Activated CD4-positive, alpha-beta memory T cell treated with anti-CD3 and anti-CD28 coated beads, Interleukin-2, amount 10 ng/mL, durations not matched to agents 7 days and 5 days (primary cell): ENCODE results near the gene LTA. TPM values are rescaled to one million over a fixed set of nuclear protein-coding genes. Genes with fewer than 3 reads are reported as not detected.
A peak's percentile ranks its signal among the peaks of the same experiment; 100 is the strongest.

Experiments used
- CTCF ChIA-PET: fragments of 350-600 bp; sonication (Branson Sonifier 250); formaldehyde crosslinking; loops from one replicate; lab custom pipeline; 2021; ENCODE audit warnings: antibody characterized with exemption, inconsistent platforms; lab: Charles Lee
- POLR2A ChIA-PET: fragments of 350-600 bp; sonication (Branson Sonifier 250); formaldehyde crosslinking; loops from one replicate; lab custom pipeline; 2021; ENCODE audit warnings: antibody characterized with exemption; lab: Charles Lee
- DNase-seq: peaks from one replicate; pipeline ENCODE4 v3.0.0-alpha.2; 2020
- H3K27ac Mint-ChIP-seq: one replicate; pipeline ENCODE4 v1.8.0; 2021; ENCODE audit warnings: mild to moderate bottlenecking, mixed read lengths
- H3K27me3 Mint-ChIP-seq: one replicate; pipeline ENCODE4 v1.8.0; 2021; ENCODE audit warnings: mixed read lengths
- H3K36me3 Mint-ChIP-seq: one replicate; pipeline ENCODE4 v1.8.0; 2021; ENCODE audit warnings: low read depth, mixed read lengths
- H3K4me1 Mint-ChIP-seq: one replicate; pipeline ENCODE4 v1.8.0; 2021; ENCODE audit warnings: mixed read lengths
- H3K4me3 Mint-ChIP-seq: one replicate; pipeline ENCODE4 v1.8.0; 2021; ENCODE audit warnings: mild to moderate bottlenecking, mixed read lengths
- H3K9me3 Mint-ChIP-seq: one replicate; pipeline ENCODE4 v1.8.0; 2021; ENCODE audit warnings: mixed read lengths
- total RNA-seq, 2 experiments: library from RNA; stranded (reverse); gene quantifications; one replicate each; pipeline ENCODE4 v1.2.3, GENCODE V29; 2021

Gene LTA
- total RNA-seq = 10 to 100 TPM; 37.2 to 38.4 TPM

GRCh38 chr6:31572041-31572911, at the start of gene LTA:
Gene LTA, plus strand, starts transcription at chr6:31572289. Its CDS starts 454 bp downstream, at chr6:31572743.
- Mint-ChIP-seq H3K36me3 (peaks cover 32% of the 10 kb centered on the region), H3K4me3 (peak within 1 kb of the TSS; percentile 94), H3K27me3 (peaks cover 22% of the 10 kb centered on the region), H3K4me1 (peaks cover 87% of the 10 kb centered on the region), H3K9me3 (no peaks in the 10 kb centered on the region), H3K27ac (peak within 1 kb of the TSS; percentile 96)
- ChIA-PET POLR2A (interaction anchor here (1.1 to 36.9 kb wide), 8 partner anchors 0 to 165 kb away, joined by 3 to 1578 read pairs (median 108); partner anchors contain the start of genes ATP6V1G2, CLIC1, DDX39B and LST1), CTCF (interaction anchor here (5.1 to 18.7 kb wide), 5 partner anchors 10 to 26 kb away, joined by 53 to 640 read pairs (median 70); partner anchors contain the start of genes ATP6V1G2, DDX39B, LST1 and LTB)
- peak; percentile 79 for DNase-seq

GRCh38 chr6:31525553-31525931, 46.5 kb upstream of the LTA start:
- H3K36me3 Mint-ChIP-seq = peaks cover 11% of the 10 kb centered on the region
- POLR2A ChIA-PET = interaction anchor here (1.1 to 1.4 kb wide), 2 partner anchors 8 to 16 kb away, joined by 3 to 4 read pairs; partner anchors contain the start of gene DDX39B
- peaks cover 8% of the 10 kb centered on the region for H3K27me3 Mint-ChIP-seq
- no peak overlapping the region for H3K27ac Mint-ChIP-seq
- CTCF ChIA-PET = interaction anchor here (1.0 kb wide), 1 partner anchor 73 kb away, joined by 4 read pairs; no protein-coding TSS in a partner anchor
- H3K4me3 Mint-ChIP-seq = no peak overlapping the region
- H3K9me3 Mint-ChIP-seq = no peaks in the 10 kb centered on the region
- DNase-seq = no peak
- peaks cover 6% of the 10 kb centered on the region for H3K4me1 Mint-ChIP-seq

GRCh38 chr6:31525932-31526591, 46.0 kb upstream of the LTA start:
- H3K27ac Mint-ChIP-seq = no peak overlapping the region

GRCh38 chr6:31528307-31528777, 43.7 kb upstream of the LTA start:
- H3K9me3 Mint-ChIP-seq = no peaks in the 10 kb centered on the region
- no peaks in the 10 kb centered on the region for H3K27me3 Mint-ChIP-seq
- peaks cover 13% of the 10 kb centered on the region for H3K4me1 Mint-ChIP-seq
- CTCF ChIA-PET = interaction anchor here (0.6 to 3.1 kb wide), 3 partner anchors 10 to 336 kb away, joined by 3 to 10 read pairs (median 3); no protein-coding TSS in a partner anchor
- peaks cover 35% of the 10 kb centered on the region for H3K36me3 Mint-ChIP-seq
- no peak overlapping the region for H3K4me3 Mint-ChIP-seq
- POLR2A ChIA-PET = interaction anchor here (1.4 to 2.9 kb wide), 3 partner anchors 10 to 34 kb away, joined by 4 to 12 read pairs (median 7); partner anchors contain the start of gene DDX39B
- no peak for DNase-seq
- no peak overlapping the region for H3K27ac Mint-ChIP-seq

More at GRCh38 chr6:31525932-31526591, 46.0 kb upstream of the LTA start:
- Mint-ChIP-seq H3K4me1 (peaks cover 6% of the 10 kb centered on the region), H3K4me3 (no peak overlapping the region), H3K9me3 (no peaks in the 10 kb centered on the region), H3K36me3 (peaks cover 16% of the 10 kb centered on the region), H3K27me3 (peaks cover 4% of the 10 kb centered on the region)
- DNase-seq = no peak
- POLR2A ChIA-PET = interaction anchor here (1.1 to 1.4 kb wide), 2 partner anchors 8 to 15 kb away, joined by 3 to 4 read pairs; partner anchors contain the start of gene DDX39B
- CTCF ChIA-PET = interaction anchor here (1.0 kb wide), 1 partner anchor 72 kb away, joined by 4 read pairs; no protein-coding TSS in a partner anchor

- ChIA-PET CTCF (interaction anchor here (3.1 kb wide), 1 partner anchor 69 kb away, joined by 10 read pairs; no protein-coding TSS in a partner anchor), POLR2A (interaction anchor here (1.0 to 2.9 kb wide), 4 partner anchors 10 to 34 kb away, joined by 4 to 12 read pairs (median 6); partner anchors contain the start of genes DDX39B and MICB)
- Mint-ChIP-seq H3K4me1 (peaks cover 16% of the 10 kb centered on the region), H3K4me3 (no peak within 1 kb of the TSS), H3K9me3 (no peaks in the 10 kb centered on the region), H3K36me3 (peaks cover 40% of the 10 kb centered on the region), H3K27me3 (no peaks in the 10 kb centered on the region), H3K27ac (no peak within 1 kb of the TSS)
- DNase-seq = no peak
Observed at GRCh38 chr6:31528821-31529328, 43.2 kb upstream of the LTA start, which contains the start of gene MCCD1. Gene MCCD1, plus strand, starts transcription at chr6:31528962. Its CDS starts 53 bp downstream, at chr6:31529015.

- no peaks in the 10 kb centered on the region for H3K27me3 Mint-ChIP-seq
- H3K4me3 Mint-ChIP-seq = no peak overlapping the region
- H3K36me3 Mint-ChIP-seq = peaks cover 46% of the 10 kb centered on the region
- DNase-seq = no peak
- ChIA-PET CTCF (interaction anchor here (3.1 kb wide), 1 partner anchor 69 kb away, joined by 10 read pairs; no protein-coding TSS in a partner anchor), POLR2A (interaction anchor here (0.7 to 2.9 kb wide), 5 partner anchors 10 to 58 kb away, joined by 3 to 12 read pairs (median 4); partner anchors contain the start of genes DDX39B and MICB)
- no peaks in the 10 kb centered on the region for H3K9me3 Mint-ChIP-seq
- no peak overlapping the region for H3K27ac Mint-ChIP-seq
- peaks cover 21% of the 10 kb centered on the region for H3K4me1 Mint-ChIP-seq
Observed at GRCh38 chr6:31529329-31530150, 42.5 kb upstream of the LTA start.

- ChIA-PET POLR2A (interaction anchor here (0.6 to 2.3 kb wide), 2 partner anchors 10 to 17 kb away, joined by 3 to 18 read pairs; partner anchors contain the start of gene DDX39B), CTCF (no interaction called here)
- no peak for DNase-seq
- H3K36me3 Mint-ChIP-seq = peaks cover 57% of the 10 kb centered on the region
- H3K4me1 Mint-ChIP-seq = peaks cover 32% of the 10 kb centered on the region
- no peak overlapping the region for H3K4me3 Mint-ChIP-seq
- H3K9me3 Mint-ChIP-seq = no peaks in the 10 kb centered on the region
- H3K27me3 Mint-ChIP-seq = no peaks in the 10 kb centered on the region
- H3K27ac Mint-ChIP-seq = no peak overlapping the region
Observed at GRCh38 chr6:31530659-31531058, 41.4 kb upstream of the LTA start.

GRCh38 chr6:31531162-31531561, 40.9 kb upstream of the LTA start:
- POLR2A ChIA-PET = interaction anchor here (0.6 to 2.3 kb wide), 5 partner anchors 10 to 68 kb away, joined by 3 to 18 read pairs (median 3); partner anchors contain the start of genes DDX39B and MICB
- peaks cover 62% of the 10 kb centered on the region for H3K36me3 Mint-ChIP-seq
- H3K27ac Mint-ChIP-seq = no peak overlapping the region
- peaks cover 35% of the 10 kb centered on the region for H3K4me1 Mint-ChIP-seq
- no peak for DNase-seq
- no peaks in the 10 kb centered on the region for H3K27me3 Mint-ChIP-seq
- H3K4me3 Mint-ChIP-seq = no peak overlapping the region
- CTCF ChIA-PET = interaction anchor here (1.6 kb wide), 2 partner anchors 36 to 67 kb away, joined by 5 read pairs; no protein-coding TSS in a partner anchor
- no peaks in the 10 kb centered on the region for H3K9me3 Mint-ChIP-seq

GRCh38 chr6:31531771-31532643, 40.1 kb upstream of the LTA start:
- Mint-ChIP-seq H3K4me3 (no peak overlapping the region), H3K4me1 (peaks cover 40% of the 10 kb centered on the region), H3K27ac (no peak overlapping the region)

More at GRCh38 chr6:31531771-31532643, 40.1 kb upstream of the LTA start:
- ChIA-PET CTCF (interaction anchor here (0.6 to 1.6 kb wide), 4 partner anchors 10 to 89 kb away, joined by 3 to 5 read pairs (median 4); no protein-coding TSS in a partner anchor), POLR2A (interaction anchor here (0.9 to 2.3 kb wide), 5 partner anchors 9 to 69 kb away, joined by 3 to 18 read pairs (median 3); partner anchors contain the start of genes DDX39B and MICB)
- H3K27me3 Mint-ChIP-seq = no peaks in the 10 kb centered on the region
- DNase-seq = no peak
- H3K36me3 Mint-ChIP-seq = peaks cover 69% of the 10 kb centered on the region
- H3K9me3 Mint-ChIP-seq = no peaks in the 10 kb centered on the region
